A549 treated with ZK216348 at 1 μM for 4 hours (cell line): ENCODE results near the gene INSC. TPM values are rescaled to one million over a fixed set of nuclear protein-coding genes. Genes with fewer than 3 reads are reported as not detected.

ENCODE experiments used
- total RNA-seq: library from RNA; stranded (reverse); fragments of 200-300 nt; extraction: Qiagen RNA extraction; gene quantifications from 5 replicates; pipeline ENCODE4 v1.2.3, GENCODE V29; 2022; ENCODE audit warnings: low read depth

The INSC gene
- total RNA-seq: not detected in 5 replicates

GRCh38 chr11:15114501-15115475, at the start of gene INSC:
Gene INSC, plus strand, starts transcription at chr11:15114923. Its CDS starts 34,252 bp downstream, at chr11:15149175.

DNA sequence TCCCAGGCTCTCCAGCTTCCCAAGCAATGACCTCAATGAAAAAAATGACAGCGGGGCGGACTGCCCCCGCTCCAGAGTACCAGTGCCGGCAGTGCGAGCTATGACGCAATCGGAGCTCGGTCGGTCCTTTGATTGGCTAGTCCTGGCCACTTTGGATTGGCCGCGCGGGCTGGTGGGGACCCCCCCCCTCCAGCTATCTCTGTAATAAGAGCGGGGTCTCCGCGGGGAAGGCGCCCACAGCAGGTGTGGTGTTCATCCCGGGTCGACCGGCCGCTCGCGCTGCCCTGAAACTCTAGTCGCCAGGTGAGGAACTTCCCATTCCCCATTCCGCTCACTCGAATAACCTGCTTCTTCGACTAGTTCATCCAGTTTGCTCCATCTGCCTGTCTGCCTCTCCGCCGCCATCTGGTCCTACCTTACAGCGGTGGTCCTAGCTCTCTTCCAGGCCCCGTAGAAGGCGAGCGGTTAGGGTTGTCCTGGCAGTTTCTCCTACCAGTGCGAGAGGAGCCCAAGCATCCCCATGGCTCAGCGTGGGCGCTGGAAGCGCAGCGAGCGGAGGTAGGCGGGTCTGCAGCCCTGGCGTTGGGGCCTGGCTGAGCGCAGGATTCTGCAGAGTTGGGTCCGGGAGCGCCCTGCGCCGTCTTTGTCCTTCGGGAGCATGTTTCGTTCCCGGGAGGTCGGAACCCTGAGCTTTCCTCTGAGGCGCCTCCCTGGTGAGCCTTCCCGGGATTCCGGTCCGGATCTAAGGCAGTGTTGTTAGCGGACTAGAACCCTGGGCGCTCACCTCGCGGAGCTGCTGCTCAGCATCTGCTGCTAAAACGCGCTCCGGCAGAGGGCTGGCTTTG, 41.1 kb upstream of the INSC start, which contains the start of gene CALCB:
TSS of gene CALCB (plus strand) at position 233 of the 845 bp plus-strand sequence. CDS start 1,126 bp downstream, outside the sequence.

Other genes starting within 250 kb of the INSC start
- 10.8 to 13.1 TPM (median 11.3 TPM) in 5 replicates for gene CYP2R1, start 222.7 kb upstream of the INSC start, total RNA-seq
- 0.22 to 0.35 TPM in 2 of 5 replicates, not detected in the others for gene CALCA, start 142.6 kb upstream of the INSC start, total RNA-seq
- gene CALCB, start 41.3 kb upstream of the INSC start, total RNA-seq: 0.13 TPM in 1 of 5 replicates, not detected in the others